ENCODE results near the gene DDHD1.

The DDHD1 gene

DNA sequence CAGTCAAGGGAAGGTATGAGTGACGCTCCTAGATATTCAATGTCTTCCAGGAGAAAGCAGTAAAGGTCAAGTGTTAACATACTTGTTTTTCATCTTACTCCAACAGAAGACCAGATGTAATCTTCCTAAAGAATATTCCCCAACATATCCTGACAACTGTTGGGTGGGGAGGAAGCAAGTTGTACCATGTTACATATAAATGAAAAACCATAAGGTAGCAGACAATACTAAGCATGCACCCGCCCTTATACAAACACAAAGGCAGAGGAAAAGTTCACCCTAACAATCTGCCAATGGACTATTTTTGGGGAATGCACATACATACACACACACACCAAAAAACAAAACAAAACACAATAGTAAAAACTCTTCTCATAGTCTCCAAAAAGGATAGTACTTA lies 112.1 kb downstream of the DDHD1 start:
- Histone ChIP-seq H3K27me3 (ENCODE audit: insufficient read depth, poor library complexity, severe bottlenecking) (no peaks in the 10 kb centered on the region), H3K27ac (replicated peaks) (no peak overlapping the region), H3K4me3 (replicated peaks; ENCODE audit: insufficient read depth, low read length) (no peak overlapping the region)
- no peak for DNase-seq (ENCODE audit: low read depth in 1 of 2, low spot score in 1 of 2)
- TF ChIP-seq POLR2AphosphoS5 (IDR thresholded peaks at IDR 0.05; ENCODE audit: low read depth) (no peak), GABPA (IDR thresholded peaks at IDR 0.05; ENCODE audit: low read depth) (no peak), SPI1 (IDR thresholded peaks at IDR 0.05; ENCODE audit: borderline replicate concordance, low read depth) (no peak)
- TF ChIP-seq, protein P1, sequence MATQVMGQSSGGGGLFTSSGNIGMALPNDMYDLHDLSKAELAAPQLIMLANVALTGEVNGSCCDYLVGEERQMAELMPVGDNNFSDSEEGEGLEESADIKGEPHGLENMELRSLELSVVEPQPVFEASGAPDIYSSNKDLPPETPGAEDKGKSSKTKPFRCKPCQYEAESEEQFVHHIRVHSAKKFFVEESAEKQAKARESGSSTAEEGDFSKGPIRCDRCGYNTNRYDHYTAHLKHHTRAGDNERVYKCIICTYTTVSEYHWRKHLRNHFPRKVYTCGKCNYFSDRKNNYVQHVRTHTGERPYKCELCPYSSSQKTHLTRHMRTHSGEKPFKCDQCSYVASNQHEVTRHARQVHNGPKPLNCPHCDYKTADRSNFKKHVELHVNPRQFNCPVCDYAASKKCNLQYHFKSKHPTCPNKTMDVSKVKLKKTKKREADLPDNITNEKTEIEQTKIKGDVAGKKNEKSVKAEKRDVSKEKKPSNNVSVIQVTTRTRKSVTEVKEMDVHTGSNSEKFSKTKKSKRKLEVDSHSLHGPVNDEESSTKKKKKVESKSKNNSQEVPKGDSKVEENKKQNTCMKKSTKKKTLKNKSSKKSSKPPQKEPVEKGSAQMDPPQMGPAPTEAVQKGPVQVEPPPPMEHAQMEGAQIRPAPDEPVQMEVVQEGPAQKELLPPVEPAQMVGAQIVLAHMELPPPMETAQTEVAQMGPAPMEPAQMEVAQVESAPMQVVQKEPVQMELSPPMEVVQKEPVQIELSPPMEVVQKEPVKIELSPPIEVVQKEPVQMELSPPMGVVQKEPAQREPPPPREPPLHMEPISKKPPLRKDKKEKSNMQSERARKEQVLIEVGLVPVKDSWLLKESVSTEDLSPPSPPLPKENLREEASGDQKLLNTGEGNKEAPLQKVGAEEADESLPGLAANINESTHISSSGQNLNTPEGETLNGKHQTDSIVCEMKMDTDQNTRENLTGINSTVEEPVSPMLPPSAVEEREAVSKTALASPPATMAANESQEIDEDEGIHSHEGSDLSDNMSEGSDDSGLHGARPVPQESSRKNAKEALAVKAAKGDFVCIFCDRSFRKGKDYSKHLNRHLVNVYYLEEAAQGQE (IDR thresholded peaks at IDR 0.05; ENCODE audit: insufficient replicate concordance, low read depth) = no peak
- TF ChIP-seq, protein P2, sequence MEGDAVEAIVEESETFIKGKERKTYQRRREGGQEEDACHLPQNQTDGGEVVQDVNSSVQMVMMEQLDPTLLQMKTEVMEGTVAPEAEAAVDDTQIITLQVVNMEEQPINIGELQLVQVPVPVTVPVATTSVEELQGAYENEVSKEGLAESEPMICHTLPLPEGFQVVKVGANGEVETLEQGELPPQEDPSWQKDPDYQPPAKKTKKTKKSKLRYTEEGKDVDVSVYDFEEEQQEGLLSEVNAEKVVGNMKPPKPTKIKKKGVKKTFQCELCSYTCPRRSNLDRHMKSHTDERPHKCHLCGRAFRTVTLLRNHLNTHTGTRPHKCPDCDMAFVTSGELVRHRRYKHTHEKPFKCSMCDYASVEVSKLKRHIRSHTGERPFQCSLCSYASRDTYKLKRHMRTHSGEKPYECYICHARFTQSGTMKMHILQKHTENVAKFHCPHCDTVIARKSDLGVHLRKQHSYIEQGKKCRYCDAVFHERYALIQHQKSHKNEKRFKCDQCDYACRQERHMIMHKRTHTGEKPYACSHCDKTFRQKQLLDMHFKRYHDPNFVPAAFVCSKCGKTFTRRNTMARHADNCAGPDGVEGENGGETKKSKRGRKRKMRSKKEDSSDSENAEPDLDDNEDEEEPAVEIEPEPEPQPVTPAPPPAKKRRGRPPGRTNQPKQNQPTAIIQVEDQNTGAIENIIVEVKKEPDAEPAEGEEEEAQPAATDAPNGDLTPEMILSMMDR (IDR thresholded peaks at IDR 0.05; ENCODE audit: insufficient read depth, low read length) = no peak

DNA sequence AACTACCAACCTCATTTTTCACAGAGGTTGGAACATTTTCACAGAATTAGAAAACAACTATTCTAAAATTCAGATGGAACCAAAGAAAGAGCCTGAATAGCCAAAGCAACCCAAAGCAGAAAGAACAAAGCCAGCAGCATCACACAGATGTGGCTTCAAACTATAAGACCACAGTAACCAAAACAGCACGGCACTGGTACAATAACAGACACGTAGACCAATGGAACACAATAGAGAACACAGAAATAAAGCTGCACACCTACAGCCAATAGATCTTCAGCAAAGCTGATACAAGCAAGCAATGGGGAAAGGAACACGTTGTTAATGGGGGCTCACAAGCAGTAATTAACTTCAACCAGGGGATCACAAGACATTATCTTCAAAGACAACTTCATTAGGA lies 114.5 kb downstream of the DDHD1 start:
- H3K27me3 ChIP-seq (ENCODE audit: insufficient read depth, poor library complexity, severe bottlenecking) = no peaks in the 10 kb centered on the region
- TF ChIP-seq, protein P2 (IDR thresholded peaks at IDR 0.05; ENCODE audit: insufficient read depth, low read length) = no peak
- TF ChIP-seq, protein P1 (IDR thresholded peaks at IDR 0.05; ENCODE audit: insufficient replicate concordance, low read depth) = no peak
- TF ChIP-seq SPI1 (IDR thresholded peaks at IDR 0.05; ENCODE audit: borderline replicate concordance, low read depth) (no peak), GABPA (IDR thresholded peaks at IDR 0.05; ENCODE audit: low read depth) (no peak), POLR2AphosphoS5 (IDR thresholded peaks at IDR 0.05; ENCODE audit: low read depth) (no peak)
- DNase-seq (ENCODE audit: low read depth in 1 of 2, low spot score in 1 of 2) = no peak
- H3K4me3 ChIP-seq (replicated peaks; ENCODE audit: insufficient read depth, low read length) = no peak overlapping the region
- H3K27ac ChIP-seq (replicated peaks) = no peak overlapping the region

DNA sequence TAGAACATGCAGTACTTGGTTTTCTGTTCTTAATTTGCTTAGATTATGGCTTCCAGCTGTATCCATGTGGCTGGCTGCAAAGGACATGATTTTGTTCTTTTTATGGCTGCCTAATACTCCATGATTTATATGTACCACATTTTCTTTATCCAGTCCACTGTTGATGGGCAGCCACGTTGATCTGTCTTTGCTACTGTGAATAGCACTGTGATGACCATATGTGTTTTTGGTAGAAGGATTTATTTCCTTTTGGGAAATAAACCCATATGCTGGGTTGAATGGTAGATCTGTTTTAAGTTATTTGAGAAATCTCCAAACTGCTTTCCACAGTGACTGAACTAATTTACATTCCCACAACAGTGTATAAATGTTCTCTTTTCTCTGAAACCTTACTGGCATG lies 116.1 kb downstream of the DDHD1 start:
- no peaks in the 10 kb centered on the region for H3K27me3 ChIP-seq (ENCODE audit: insufficient read depth, poor library complexity, severe bottlenecking)
- no peak for DNase-seq (ENCODE audit: low read depth in 1 of 2, low spot score in 1 of 2)
- H3K4me3 ChIP-seq (replicated peaks; ENCODE audit: insufficient read depth, low read length) = no peak overlapping the region
- TF ChIP-seq, protein P1 (IDR thresholded peaks at IDR 0.05; ENCODE audit: insufficient replicate concordance, low read depth) = no peak
- TF ChIP-seq GABPA (IDR thresholded peaks at IDR 0.05; ENCODE audit: low read depth) (no peak), POLR2AphosphoS5 (IDR thresholded peaks at IDR 0.05; ENCODE audit: low read depth) (no peak), SPI1 (IDR thresholded peaks at IDR 0.05; ENCODE audit: borderline replicate concordance, low read depth) (no peak)
- TF ChIP-seq, protein P2 (IDR thresholded peaks at IDR 0.05; ENCODE audit: insufficient read depth, low read length) = no peak
- no peak overlapping the region for H3K27ac ChIP-seq (replicated peaks)

Data from HL-60 (cell line).